Endothelial cell of umbilical vein (primary cell): ENCODE measurements around the gene ENOSF1.

Experiments used
- EZH2 ChIP-seq: IDR thresholded peaks from 2 replicates; pipeline ENCODE4 v1.6.1; 2012; ENCODE audit warnings: borderline replicate concordance, low read depth, mild to moderate bottlenecking, moderate library complexity, low read length, inconsistent platforms; ENCODE audit not compliant: severe bottlenecking
- GATA2 ChIP-seq: IDR thresholded peaks from 2 replicates; pipeline ENCODE4 v1.7.0; 2011; ENCODE audit warnings: low read depth, mild to moderate bottlenecking, moderate library complexity, mixed read lengths, low read length; ENCODE audit not compliant: insufficient read length, insufficient read depth
- MYC ChIP-seq: IDR thresholded peaks from one replicate; pipeline ENCODE4 v1.6.1; 2011; ENCODE audit warnings: mild to moderate bottlenecking, low read depth, low read length
- POLR2A ChIP-seq: IDR thresholded peaks from 2 replicates; pipeline ENCODE4 v1.6.1; 2012; ENCODE audit warnings: low read depth, mild to moderate bottlenecking, control low read depth, low read length
- TF ChIP-seq, protein P1 (sequence below), 2 donors: IDR thresholded peaks; 1 replicate in 1 of 2; 2 replicates in 1 of 2; pipeline ENCODE4 v1.5.1; 2011; ENCODE audit warnings: low read length in 2 of 2, mild to moderate bottlenecking in 2 of 2, moderate library complexity in 2 of 2, control low read depth in 1 of 2, inconsistent platforms in 1 of 2, low read depth in 1 of 2; ENCODE audit not compliant: insufficient read depth in 1 of 2; ENCODE audit errors: extremely low read depth in 1 of 2

- TF ChIP-seq GATA2 (no peak), MYC (no peak), EZH2 (no peak), POLR2A (no peak)
- TF ChIP-seq, protein P1, sequence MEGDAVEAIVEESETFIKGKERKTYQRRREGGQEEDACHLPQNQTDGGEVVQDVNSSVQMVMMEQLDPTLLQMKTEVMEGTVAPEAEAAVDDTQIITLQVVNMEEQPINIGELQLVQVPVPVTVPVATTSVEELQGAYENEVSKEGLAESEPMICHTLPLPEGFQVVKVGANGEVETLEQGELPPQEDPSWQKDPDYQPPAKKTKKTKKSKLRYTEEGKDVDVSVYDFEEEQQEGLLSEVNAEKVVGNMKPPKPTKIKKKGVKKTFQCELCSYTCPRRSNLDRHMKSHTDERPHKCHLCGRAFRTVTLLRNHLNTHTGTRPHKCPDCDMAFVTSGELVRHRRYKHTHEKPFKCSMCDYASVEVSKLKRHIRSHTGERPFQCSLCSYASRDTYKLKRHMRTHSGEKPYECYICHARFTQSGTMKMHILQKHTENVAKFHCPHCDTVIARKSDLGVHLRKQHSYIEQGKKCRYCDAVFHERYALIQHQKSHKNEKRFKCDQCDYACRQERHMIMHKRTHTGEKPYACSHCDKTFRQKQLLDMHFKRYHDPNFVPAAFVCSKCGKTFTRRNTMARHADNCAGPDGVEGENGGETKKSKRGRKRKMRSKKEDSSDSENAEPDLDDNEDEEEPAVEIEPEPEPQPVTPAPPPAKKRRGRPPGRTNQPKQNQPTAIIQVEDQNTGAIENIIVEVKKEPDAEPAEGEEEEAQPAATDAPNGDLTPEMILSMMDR (IDR thresholded peaks at IDR 0.05; ENCODE audit: extremely low read depth in 1 of 2, insufficient read depth in 1 of 2, low read depth in 1 of 2, low read length in 2 of 2), result no peak
These were observed 38.7 kb downstream of the ENOSF1 start for GRCh38 chr18:673769-674168.
